ENCODE results near the gene ZNF69.
"Not testable (repeated sequence)": the region's sequence is repeated elsewhere in the genome, so short reads cannot be mapped to it uniquely, and the experiment has no call there.

The ZNF69 gene

DNA sequence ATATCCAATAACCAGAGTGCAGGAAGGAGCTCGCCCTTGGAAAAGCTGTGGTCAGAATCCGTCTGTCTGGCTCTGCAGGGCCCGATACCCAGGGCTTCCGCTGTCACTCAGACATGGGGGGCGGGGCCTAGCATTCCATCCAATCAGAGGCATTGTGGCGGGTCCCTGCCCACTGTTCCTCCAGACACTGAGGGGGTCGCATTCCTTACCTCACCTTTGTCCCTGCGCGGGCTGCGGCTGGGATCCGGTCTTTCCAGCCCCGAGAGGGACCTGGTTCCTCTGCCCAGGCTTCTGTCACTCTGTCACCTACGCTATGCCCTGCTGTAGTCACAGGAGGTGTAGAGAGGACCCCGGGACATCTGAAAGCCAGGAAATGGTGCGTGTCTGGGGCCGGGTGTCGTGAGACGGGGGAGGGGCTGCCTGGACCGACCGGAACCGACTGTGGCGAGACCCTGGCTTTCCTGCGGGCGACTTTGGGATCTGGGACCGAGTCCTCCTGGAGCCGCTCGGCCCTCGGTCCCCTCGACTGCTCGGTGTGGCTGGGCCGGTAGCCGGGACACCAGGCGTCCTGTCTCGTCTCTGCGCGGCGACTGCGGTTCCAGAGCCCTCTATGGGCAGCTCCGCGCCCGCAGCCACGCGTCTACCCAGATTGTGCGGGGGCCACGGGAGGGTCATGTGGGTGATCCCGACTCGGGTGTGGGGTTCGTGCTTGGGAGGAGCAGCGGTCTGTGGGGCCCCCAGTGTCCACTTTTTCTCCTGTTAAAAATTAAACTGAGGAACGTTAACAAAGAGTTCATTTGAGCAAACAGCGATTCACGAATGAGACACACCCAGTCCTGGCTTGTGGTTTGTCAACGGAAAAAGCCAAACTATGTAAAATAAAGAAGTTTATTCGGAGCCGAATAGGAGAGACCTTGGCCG lies at the start of gene ZNF69:
ZNF69 (plus strand) TSS at position 172 of the 921 bp plus-strand sequence; CDS start at position 314, 142 bp downstream.
- DNase-seq (ENCODE audit: insufficient read length, low spot score), result peak; percentile 67
- peak; percentile 62 for FAIRE-seq
- peak; percentile 64 for TF ChIP-seq POLR2A (IDR thresholded peaks at IDR 0.05; ENCODE audit: low read depth, low read length)

DNA sequence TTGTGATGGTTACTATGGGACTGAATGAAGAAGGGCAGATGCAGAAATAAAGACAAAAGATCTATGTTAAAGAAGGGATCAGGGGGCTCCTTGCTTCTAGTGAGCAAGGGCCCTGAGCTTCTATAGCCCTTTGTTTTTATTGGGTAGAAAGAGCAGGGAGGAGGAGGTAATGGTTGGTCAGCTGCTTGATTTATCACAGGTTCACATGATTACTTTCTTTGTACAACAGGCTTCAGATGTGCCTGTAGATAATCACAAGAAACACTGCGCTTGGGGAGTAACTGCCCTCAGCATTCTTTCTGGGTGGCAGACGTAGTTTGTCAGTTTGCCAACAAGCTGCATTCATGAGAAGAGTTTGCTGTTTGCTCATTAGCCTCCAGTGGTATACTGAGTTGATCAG lies 43.9 kb upstream of the ZNF69 start:
- no peak for DNase-seq (ENCODE audit: insufficient read length, low spot score)
- no peak for FAIRE-seq
- no peak for TF ChIP-seq POLR2A (IDR thresholded peaks at IDR 0.05; ENCODE audit: low read depth, low read length)

DNA sequence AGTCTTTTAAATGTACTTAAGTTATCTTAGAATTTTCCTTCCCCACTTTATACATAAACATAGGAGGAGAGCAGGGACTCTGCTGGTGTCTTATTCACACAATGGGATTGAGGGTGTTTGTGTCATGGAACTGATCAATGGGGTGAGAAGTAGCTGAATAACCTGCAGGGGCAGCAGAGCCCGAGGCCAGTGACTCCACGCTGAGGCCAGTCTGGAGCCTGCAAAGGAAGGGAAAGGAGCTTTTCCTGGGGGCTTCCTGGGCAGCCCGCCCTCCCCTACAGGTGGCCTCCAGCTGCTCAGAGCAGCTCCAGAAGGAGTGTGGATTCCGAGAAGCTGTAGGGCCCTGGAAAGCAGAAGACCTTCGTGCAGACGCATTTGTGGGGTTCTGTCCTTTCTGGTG lies 40.0 kb upstream of the ZNF69 start:
- FAIRE-seq; DNase-seq (ENCODE audit: insufficient read length, low spot score): not testable (repeated sequence)

DNA sequence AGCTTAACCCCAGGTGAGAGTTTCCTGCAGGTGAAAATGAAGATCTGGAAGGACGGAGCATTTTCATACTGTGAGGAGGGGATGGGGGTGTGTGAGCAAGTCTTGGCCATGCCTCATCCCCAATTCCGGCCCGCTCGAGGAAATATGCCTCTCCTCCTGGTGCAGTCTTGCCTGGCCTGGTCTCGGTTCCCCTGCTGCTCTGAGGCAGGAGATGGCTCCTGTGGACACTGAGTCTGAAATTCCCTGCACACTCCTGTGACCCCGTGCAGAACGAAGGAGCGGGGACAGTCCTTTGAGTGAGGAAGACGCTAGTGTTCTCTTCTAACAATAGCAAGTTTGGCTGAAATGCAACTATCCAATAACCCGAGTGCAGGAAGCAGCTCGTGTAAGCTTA lies 39.4 kb upstream of the ZNF69 start:
- no peak for TF ChIP-seq POLR2A (IDR thresholded peaks at IDR 0.05; ENCODE audit: low read depth, low read length)
- FAIRE-seq (no peak), DNase-seq (ENCODE audit: insufficient read length, low spot score) (no peak)

DNA sequence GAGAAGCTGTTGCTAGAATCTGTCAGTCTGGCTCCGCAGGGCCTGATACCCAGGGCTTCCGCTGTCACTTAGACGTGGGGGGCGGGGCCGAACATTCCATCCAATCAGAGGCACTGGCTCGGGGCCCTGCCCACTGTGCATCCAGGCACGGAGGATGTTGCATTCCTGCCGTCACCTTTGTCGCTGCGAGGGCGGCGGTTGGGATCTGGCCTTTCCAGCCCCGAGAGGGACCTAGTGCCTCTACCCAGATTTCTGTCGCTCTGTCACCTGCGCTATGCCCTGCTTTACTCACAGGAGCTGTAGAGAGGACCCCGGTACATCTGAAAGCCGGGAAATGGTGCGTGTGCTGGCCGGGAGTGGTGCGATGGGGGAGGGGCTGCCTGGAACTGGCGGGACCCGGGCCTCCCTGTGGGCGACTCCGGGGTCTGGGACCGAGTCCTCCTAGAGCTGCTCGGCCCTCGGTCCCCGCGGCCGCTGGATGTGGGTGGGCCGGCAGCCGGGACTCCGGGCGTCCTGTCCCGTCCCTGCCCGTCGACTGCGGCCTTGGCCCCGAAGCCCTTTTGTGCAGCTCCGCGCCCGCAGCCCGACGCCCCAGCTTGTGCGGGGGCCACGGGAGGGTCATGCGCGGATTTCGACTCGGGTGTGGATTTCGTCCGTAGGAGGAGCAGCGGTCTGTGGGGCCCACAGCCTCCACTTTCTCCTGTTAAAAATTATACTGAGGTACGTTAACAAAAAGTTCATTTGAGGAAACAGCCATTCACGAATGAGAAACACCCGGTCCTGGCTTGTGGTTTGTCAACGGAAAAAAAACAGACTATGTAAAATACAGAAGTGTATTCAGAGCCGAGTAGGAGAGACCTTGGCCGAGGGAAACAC lies 38.8 kb upstream of the ZNF69 start, which contains the start of gene ZNF439:
ZNF439 (plus strand) TSS at position 133 of the 876 bp plus-strand sequence; CDS start at position 275, 142 bp downstream.
- FAIRE-seq (peak; percentile 64), DNase-seq (ENCODE audit: insufficient read length, low spot score) (peak; percentile 73)
- TF ChIP-seq POLR2A (IDR thresholded peaks at IDR 0.05; ENCODE audit: low read depth, low read length), result peak; percentile 82

DNA sequence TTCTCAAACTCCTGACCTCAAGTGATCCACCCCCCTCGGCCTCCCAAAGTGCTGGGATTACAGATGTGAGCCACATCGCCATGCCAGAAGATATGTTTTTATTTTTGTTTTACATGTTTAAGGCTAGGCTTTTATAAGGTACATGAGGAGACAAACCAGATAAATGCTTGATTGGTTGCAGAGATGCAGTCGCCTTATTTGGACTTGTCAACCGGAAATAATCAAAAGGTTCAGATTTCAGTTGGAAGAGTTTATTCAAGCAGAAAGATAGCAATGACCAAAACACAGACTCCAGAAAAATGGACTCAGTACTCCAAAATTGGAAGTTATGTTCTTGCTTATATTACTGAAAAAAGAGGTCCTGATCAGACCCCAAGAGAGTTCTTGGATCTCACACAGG lies 37.3 kb upstream of the ZNF69 start:
- not testable (repeated sequence) for DNase-seq (ENCODE audit: insufficient read length, low spot score); FAIRE-seq

DNA sequence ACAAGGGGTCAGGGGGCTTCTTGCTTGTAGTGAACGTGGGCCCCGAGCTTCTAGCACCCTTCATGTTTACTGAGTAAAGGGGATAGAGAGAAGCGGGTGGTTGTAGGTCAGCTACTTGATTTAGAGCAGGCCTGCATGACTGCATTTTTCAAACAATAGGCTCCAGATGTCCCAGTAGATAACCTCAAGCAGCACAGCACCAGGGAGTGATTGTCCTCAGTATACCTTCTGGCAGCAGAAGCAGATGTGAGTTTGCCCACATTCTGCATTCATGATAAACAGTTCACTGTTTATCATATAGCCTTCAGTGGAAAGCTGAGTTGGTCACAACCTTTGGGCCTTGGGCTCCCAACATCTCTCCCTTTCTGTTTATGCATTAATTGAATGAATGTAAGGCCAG lies 34.2 kb upstream of the ZNF69 start:
- no peak for DNase-seq (ENCODE audit: insufficient read length, low spot score)
- FAIRE-seq, result no peak
- no peak for TF ChIP-seq POLR2A (IDR thresholded peaks at IDR 0.05; ENCODE audit: low read depth, low read length)

DNA sequence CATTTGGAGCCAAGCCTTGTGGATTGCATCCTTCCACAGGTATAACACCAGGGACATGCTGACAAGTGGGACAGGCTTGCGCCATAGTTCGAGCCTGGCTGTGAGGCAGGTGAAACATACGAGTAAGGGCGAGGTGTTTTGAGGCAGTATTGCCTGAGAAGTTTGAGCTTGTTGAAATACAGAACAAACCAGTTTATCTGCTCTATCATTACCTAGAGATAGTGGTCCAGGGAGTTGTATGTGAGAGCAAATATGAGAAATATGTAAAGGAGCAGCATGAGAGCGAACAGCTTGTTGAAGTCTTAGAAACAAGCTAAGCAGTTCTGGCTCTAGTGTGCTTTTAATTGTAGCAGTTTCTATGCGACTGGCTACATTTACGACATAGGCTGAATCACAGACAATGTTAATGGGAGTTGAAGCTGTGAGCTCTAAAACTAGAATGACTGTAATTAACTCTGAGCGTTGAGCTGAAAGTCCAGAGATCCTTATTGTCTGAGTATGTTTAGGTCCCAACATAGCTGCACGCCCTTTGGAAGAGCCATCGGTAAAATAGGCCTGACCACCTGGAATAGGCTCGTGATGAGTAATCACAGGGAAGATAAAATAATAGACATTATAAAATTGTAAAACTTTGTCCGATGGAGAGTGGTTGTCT lies 30.9 kb upstream of the ZNF69 start:
- FAIRE-seq, result no peak
- no peak for DNase-seq (ENCODE audit: insufficient read length, low spot score)
- no peak for TF ChIP-seq POLR2A (IDR thresholded peaks at IDR 0.05; ENCODE audit: low read depth, low read length)

DNA sequence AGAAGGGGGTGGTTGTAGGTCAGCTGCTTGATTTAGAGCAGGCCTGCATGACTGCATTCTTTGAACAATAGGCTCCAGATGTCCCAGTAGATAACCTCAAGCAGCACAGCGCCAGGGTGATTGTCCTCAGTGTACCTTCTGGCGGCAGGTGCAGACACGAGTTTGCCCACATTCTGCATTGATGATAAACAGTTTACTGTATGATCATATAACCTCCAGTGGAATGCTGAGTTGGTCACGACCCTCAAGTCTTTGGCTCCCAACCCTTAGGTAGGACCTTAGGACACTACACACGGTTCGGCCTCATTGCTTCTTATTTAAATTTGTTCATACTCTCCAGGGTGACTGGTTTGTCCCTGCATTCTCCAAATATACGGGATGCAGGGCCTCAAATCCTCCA lies 26.9 kb upstream of the ZNF69 start:
- no peak for TF ChIP-seq POLR2A (IDR thresholded peaks at IDR 0.05; ENCODE audit: low read depth, low read length)
- FAIRE-seq (no peak), DNase-seq (ENCODE audit: insufficient read length, low spot score) (no peak)

DNA sequence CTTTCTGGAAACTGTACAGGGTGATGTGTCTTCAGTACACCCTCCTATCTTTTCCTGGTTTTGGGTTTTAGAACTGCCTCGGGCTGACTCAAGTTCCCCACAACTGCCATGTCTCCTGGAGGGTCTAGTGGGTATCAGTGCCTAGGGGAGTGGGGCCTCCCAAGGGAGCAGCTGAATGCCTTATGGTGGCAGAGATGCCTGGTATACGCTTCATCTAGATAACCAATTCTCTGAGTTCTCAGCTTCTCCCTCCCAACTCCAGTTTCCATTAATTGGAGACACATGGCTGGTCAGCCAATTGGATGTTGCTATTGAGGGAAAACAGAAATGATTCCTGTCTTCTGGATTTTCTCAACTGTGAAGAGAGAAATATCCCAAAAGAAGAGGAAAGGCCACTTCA lies 26.3 kb upstream of the ZNF69 start:
- TF ChIP-seq POLR2A (IDR thresholded peaks at IDR 0.05; ENCODE audit: low read depth, low read length), result no peak
- DNase-seq (ENCODE audit: insufficient read length, low spot score) (no peak), FAIRE-seq (no peak)

DNA sequence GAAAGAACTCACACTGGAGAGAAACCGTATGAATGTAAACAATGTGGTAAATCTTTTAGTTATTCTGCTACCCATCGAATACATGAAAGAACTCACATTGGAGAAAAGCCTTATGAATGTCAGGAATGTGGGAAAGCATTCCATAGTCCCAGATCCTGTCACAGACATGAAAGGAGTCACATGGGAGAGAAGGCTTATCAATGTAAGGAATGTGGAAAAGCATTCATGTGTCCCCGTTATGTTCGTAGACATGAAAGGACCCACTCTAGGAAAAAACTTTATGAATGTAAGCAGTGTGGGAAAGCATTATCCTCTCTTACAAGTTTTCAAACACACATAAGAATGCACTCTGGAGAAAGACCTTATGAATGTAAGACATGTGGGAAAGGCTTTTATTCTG lies 19.8 kb upstream of the ZNF69 start:
- FAIRE-seq; DNase-seq (ENCODE audit: insufficient read length, low spot score): not testable (repeated sequence)

DNA sequence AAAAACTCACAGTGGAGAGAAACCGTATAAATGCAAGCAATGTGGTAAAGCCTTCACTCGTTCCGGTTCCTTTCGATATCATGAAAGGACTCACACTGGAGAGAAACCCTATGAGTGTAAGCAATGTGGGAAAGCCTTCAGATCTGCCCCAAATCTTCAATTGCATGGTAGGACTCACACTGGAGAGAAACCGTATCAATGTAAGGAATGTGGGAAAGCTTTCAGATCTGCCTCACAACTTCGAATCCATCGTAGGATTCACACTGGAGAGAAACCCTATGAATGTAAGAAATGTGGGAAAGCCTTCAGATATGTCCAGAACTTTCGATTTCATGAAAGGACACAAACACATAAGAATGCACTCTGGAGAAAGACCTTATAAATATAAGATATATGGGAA lies 19.4 kb upstream of the ZNF69 start:
- no peak for TF ChIP-seq POLR2A (IDR thresholded peaks at IDR 0.05; ENCODE audit: low read depth, low read length)
- DNase-seq (ENCODE audit: insufficient read length, low spot score) (no peak), FAIRE-seq (no peak)

DNA sequence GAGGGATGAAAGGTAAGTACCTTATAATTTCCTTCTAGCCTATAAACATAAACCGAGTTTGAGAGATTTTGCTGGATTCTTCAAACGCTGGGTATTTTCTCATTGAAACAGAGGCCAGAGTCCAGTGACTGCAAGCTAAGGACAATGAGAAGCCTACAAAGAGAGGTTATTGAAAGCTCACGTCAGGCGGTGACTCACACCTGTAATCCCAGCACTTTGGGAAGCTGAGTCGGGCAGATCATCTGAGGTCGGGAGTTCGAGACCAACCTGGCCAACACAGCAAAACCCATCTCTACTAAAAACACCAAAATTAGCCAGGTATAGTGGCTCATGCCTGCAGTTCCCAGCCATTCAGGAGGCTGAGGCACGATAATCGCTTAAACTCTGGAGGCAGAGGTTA lies 15.0 kb upstream of the ZNF69 start:
- TF ChIP-seq POLR2A (IDR thresholded peaks at IDR 0.05; ENCODE audit: low read depth, low read length), result no peak
- no peak for DNase-seq (ENCODE audit: insufficient read length, low spot score)
- FAIRE-seq, result no peak

DNA sequence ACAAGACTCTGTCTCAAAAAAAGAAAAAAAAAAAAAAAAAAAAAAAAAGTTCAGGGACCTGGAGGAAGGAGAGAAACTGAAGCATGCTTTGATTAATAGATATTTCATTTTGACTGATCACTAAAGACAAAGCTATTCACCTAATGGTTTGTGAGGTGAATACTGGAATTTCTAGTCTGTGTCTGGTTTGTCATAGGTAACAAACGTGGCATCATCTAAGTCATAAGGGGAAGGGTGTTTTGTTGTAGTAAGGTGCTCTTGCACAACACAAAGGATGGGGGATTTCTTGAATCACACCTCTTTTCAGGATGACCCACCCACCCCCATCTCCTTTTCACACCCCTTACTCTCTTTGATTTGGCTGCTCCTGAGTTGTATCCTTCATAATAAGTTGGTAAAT lies 13.8 kb upstream of the ZNF69 start:
- TF ChIP-seq POLR2A (IDR thresholded peaks at IDR 0.05; ENCODE audit: low read depth, low read length), result no peak
- DNase-seq (ENCODE audit: insufficient read length, low spot score) (no peak), FAIRE-seq (no peak)

DNA sequence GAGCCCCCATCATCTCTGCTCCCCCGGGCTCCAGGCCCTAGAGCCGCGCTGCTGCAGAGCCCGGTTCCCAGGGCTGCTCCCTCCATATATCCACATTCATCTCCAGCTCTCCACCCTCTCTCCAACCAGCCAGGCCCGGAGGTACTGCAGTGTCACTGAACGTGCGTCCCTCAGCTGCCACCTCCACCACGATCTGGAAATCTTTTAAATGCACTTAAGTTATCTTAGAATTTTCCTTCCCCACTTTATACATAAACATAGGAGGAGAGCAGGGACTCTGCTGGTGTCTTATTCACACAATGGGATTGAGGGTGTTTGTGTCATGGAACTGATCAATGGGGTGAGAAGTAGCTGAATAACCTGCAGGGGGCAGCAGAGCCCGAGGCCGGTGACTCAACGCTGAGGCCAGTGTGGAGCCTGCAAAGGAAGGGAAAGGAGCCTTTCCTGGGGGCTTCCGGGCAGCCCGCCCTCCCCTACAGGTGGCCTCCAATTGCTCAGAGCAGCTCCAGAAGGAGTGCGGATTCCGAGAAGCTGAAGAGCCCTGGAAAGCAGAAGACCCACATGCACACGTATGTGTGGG lies 7.8 kb upstream of the ZNF69 start:
- not testable (repeated sequence) for FAIRE-seq; DNase-seq (ENCODE audit: insufficient read length, low spot score)

Measured in H54 (cell line).